Measurements from ENCODE around the gene ATP9A. TPM values are rescaled to one million over a fixed set of nuclear protein-coding genes. Genes with fewer than 3 reads are reported as not detected.

The ATP9A gene
- polyA plus RNA-seq, 1 of the 3 experiments (the other 2 are of a cell fraction), result 11.0 TPM

DNA sequence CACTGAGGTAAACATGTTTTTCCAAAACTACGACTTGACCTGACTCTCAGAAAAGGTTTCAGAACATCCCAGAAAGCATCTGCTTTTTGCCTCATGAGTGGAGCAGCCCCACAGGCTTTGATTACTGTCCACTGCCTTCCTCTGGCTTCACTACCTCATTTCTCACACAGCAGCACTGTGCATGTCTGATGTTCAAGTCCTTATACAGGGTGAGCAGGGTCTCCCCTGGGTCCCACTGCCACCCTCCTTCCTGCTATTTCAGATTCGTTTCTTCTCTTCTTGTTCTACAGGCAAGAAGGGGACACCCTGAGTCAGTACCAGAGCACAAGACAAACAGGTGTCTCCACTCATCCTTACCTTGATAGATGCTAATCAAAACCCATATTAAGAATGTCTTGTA, 161.0 kb downstream of the ATP9A start (continued):
- TF ChIP-seq POLR2AphosphoS5 (IDR thresholded peaks at IDR 0.05; ENCODE audit: low read depth, low read length) (no peak), SIN3A (IDR thresholded peaks at IDR 0.05; ENCODE audit: borderline replicate concordance, low read depth, low read length) (no peak), RAD21 (IDR thresholded peaks at IDR 0.05; ENCODE audit: low read length) (no peak), YY1 (IDR thresholded peaks at IDR 0.05; ENCODE audit: low read depth) (no peak), TEAD4 (IDR thresholded peaks at IDR 0.05; ENCODE audit: borderline replicate concordance, insufficient read depth) (no peak)
- TF ChIP-seq, protein P1, sequence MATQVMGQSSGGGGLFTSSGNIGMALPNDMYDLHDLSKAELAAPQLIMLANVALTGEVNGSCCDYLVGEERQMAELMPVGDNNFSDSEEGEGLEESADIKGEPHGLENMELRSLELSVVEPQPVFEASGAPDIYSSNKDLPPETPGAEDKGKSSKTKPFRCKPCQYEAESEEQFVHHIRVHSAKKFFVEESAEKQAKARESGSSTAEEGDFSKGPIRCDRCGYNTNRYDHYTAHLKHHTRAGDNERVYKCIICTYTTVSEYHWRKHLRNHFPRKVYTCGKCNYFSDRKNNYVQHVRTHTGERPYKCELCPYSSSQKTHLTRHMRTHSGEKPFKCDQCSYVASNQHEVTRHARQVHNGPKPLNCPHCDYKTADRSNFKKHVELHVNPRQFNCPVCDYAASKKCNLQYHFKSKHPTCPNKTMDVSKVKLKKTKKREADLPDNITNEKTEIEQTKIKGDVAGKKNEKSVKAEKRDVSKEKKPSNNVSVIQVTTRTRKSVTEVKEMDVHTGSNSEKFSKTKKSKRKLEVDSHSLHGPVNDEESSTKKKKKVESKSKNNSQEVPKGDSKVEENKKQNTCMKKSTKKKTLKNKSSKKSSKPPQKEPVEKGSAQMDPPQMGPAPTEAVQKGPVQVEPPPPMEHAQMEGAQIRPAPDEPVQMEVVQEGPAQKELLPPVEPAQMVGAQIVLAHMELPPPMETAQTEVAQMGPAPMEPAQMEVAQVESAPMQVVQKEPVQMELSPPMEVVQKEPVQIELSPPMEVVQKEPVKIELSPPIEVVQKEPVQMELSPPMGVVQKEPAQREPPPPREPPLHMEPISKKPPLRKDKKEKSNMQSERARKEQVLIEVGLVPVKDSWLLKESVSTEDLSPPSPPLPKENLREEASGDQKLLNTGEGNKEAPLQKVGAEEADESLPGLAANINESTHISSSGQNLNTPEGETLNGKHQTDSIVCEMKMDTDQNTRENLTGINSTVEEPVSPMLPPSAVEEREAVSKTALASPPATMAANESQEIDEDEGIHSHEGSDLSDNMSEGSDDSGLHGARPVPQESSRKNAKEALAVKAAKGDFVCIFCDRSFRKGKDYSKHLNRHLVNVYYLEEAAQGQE (IDR thresholded peaks at IDR 0.05; ENCODE audit: low read depth, low read length), result no peak

GRCh38 chr20:51604851-51605250, 163.3 kb downstream of the ATP9A start:
- no peaks in the 10 kb centered on the region for H3K9me3 ChIP-seq
- no peaks in the 10 kb centered on the region for H4K20me1 ChIP-seq (ENCODE audit: insufficient read depth)
- CTCF ChIA-PET, result interaction anchor here (2.2 kb wide), 1 partner anchor 10 kb away, joined by 8 read pairs; no protein-coding TSS in a partner anchor
- no peak overlapping the region for H3K27ac ChIP-seq (ENCODE audit: low read depth in 2 of 2, low read length in 1 of 2)
- H3K4me1 ChIP-seq (ENCODE audit: control insufficient read depth in 1 of 2, insufficient read depth in 2 of 2, low read depth in 1 of 2, low read length in 1 of 2), result no peaks in the 10 kb centered on the region
- no peaks in the 10 kb centered on the region for H3K27me3 ChIP-seq (ENCODE audit: insufficient read depth)
- DNase-seq, result no peak
- no peak overlapping the region for H3K9ac ChIP-seq
- no peak overlapping the region for H3K4me2 ChIP-seq
- POLR2A ChIA-PET, result no interaction called here
- H3K79me2 ChIP-seq (ENCODE audit: insufficient read depth), result no peaks in the 10 kb centered on the region
- no peak overlapping the region for H2AFZ ChIP-seq (ENCODE audit: low read depth)
- no peak overlapping the region for H3K4me3 ChIP-seq (ENCODE audit: low read depth in 2 of 2, low read length in 1 of 2)
- WGBS (ENCODE audit: low lambda C conversion rate), result 97% methylated on average over 13 of the region's 14 CpGs
- H3F3A ChIP-seq (replicated peaks; ENCODE audit: insufficient read depth), result no peaks in the 10 kb centered on the region
- H3K9me2 ChIP-seq, result no peaks in the 10 kb centered on the region
- peaks cover 0 to 12% of the 10 kb centered on the region in 2 experiments for H3K36me3 ChIP-seq (replicated peaks in 1 of 2; ENCODE audit: control insufficient read depth in 1 of 2, insufficient read depth in 2 of 2, low read length in 1 of 2)
- no peak for TF ChIP-seq CHD2 (IDR thresholded peaks at IDR 0.05; ENCODE audit: low read length, partially characterized antibody)
- TF ChIP-seq EZH2phosphoT487 (IDR thresholded peaks at IDR 0.05; ENCODE audit: borderline replicate concordance, low read depth), result no peak
- TF ChIP-seq FOXM1 (IDR thresholded peaks at IDR 0.05; ENCODE audit: low read depth), result no peak
- TF ChIP-seq MEF2A (IDR thresholded peaks at IDR 0.05; ENCODE audit: borderline replicate concordance, low read depth), result no peak
- no peak for TF ChIP-seq USF2 (IDR thresholded peaks at IDR 0.05; ENCODE audit: borderline replicate concordance, low read depth, low read length)
- TF ChIP-seq, protein P1 (IDR thresholded peaks at IDR 0.05; ENCODE audit: low read depth, low read length), result no peak
- no peak for TF ChIP-seq SMC3 (IDR thresholded peaks at IDR 0.05; ENCODE audit: low read depth, low read length)
- no peak for TF ChIP-seq NFIC (IDR thresholded peaks at IDR 0.05; ENCODE audit: borderline replicate concordance)
- no peak for TF ChIP-seq FOXJ3 (CRISPR knock-in tag; IDR thresholded peaks at IDR 0.05)
- no peak for TF ChIP-seq ZBTB33 (IDR thresholded peaks at IDR 0.05; ENCODE audit: borderline replicate concordance, low read depth)
- no peak for TF ChIP-seq GATA2 (CRISPR knock-in tag; IDR thresholded peaks at IDR 0.05)
- TF ChIP-seq SIN3A (IDR thresholded peaks at IDR 0.05; ENCODE audit: borderline replicate concordance, low read depth, low read length), result no peak
- TF ChIP-seq, protein P2, sequence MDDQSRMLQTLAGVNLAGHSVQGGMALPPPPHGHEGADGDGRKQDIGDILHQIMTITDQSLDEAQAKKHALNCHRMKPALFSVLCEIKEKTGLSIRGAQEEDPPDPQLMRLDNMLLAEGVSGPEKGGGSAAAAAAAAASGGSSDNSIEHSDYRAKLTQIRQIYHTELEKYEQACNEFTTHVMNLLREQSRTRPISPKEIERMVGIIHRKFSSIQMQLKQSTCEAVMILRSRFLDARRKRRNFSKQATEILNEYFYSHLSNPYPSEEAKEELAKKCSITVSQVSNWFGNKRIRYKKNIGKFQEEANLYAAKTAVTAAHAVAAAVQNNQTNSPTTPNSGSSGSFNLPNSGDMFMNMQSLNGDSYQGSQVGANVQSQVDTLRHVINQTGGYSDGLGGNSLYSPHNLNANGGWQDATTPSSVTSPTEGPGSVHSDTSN (IDR thresholded peaks at IDR 0.05), result no peak
- no peak for TF ChIP-seq USF1 (IDR thresholded peaks at IDR 0.05; ENCODE audit: borderline replicate concordance, low read depth)
